SKM-1 (cell line): ENCODE results near the gene KCNH2.
"Not testable (repeated sequence)": the region's sequence is repeated elsewhere in the genome, so short reads cannot be mapped to it uniquely, and the experiment has no call there.

Experiments
- DNase-seq: peaks from one replicate; lab custom pipeline; 2025; ENCODE audit not compliant: unreplicated experiment; lab: John Stamatoyannopoulos, UW

Gene KCNH2

DNA sequence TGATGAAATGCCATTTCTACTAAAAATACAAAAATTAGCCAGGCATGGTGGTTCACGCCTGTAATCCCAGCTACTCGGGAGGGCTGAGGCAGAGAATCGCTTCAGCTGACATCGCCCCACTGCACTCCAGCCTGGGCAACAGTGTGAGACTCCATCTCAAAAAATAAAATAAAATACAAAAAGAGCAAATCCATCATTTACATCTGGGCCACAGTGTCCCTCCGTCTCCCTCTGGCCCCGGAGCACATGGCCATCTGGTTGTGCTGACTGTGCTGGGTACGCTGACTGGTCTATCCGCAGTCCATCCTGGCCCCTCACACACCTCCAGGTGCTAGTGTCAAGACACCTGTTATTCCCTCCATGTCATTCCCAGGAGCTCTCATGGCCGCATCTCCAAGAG, 42.1 kb downstream of the KCNH2 start:
- no peak for DNase-seq

DNA sequence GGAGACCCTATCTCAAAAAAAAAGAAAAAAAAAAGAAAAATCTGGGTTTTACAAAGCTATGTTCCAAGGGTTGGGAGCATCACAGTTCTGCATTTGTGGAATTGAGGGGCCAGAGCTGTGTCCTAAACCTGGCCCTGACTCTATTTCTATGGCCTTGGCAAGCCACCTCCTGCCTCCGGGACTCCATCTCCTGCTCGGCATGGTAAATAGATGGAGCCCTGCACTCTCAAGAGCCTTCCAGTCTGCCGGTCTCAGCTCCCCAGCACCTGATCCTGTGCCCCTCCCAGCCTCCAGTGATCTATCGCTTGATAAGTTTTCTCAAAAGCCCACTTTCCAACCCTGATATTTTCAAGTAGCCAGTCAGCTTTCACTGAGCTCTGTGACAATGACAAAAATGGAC, 43.0 kb downstream of the KCNH2 start:
- DNase-seq, result no peak

DNA sequence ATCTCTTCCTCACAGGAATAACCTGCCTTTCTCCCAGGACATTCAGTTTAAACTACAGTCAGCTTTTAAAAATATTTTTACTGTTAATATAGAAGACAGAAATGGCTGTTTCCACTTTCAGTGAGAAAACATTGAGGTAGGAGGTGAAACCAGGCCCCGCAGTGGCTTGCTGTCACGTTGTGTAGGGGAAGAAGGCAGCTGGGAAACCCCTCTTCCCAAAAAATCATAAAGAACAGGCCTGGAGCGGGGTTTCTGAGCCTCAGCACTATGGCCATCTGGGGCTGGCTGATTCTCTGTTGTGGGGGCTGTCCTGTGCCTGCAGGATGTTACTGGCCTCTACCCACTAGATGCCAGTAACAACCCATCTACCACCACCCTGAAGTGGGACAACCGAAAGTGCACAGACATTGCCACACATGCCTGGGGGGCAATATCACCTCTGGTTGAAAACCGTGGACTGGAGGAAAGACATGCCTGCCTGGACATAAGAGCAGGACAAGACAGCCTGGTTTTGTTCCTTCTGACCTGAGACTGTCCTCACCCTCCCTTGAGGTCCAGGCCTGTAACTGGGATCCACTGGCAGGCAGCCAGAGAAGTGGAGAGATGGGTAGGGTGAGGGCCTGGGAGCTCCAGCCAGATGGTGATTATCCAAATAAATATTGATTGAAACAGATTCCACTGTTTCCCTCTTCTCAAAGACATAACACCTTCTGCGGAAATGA, 43.9 kb downstream of the KCNH2 start:
- DNase-seq, result no peak

DNA sequence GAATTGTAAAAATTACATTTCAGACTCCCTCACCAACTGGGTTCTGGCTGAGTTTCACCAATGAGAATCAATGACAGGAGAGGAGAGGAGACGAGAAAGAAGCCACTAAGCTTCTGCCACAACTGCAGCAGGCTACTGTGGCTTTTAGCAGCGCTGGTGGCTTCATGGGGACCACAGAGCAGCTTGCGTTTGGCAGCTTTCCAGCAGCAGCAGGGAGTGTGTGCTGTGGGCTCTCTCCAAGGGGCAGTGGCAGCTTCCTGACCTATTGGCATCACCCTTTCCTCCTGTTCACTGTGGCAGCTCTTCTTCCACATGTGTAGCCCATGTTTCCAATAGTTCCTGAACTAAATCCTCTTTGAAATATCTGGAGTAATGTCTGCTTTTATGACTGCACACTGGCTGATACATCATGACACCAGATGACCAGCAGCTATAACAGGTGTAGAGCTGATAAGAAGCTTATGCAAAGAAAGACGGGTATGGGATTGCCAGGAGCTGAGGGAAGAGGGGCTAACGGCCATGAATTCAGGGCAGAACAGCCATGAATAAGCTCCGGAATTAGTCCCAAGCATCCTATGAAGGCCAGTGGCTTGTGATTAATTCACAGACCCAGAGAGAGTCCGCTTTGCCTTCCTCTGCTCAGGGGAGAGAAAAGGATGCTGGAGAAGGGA, 46.8 kb downstream of the KCNH2 start:
- no peak for DNase-seq

DNA sequence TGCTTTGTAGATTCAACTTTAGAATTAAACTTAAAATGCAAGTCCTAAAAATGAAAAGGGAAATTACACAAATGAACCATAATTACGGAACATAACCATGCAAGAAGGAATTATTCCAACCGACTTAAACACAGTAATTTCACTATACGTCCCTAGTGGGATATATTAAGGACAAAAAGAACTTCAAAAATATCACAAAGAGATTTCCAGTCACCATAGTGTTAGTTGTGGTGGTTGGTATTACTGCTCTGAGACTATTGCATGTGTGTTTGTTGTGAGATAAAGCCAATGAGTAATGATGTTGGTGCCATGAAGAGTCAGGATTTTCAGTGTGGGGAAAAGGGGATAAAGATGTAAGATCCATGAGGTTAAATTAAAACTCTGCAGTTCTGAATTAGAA, 49.6 kb downstream of the KCNH2 start:
- DNase-seq, result no peak

DNA sequence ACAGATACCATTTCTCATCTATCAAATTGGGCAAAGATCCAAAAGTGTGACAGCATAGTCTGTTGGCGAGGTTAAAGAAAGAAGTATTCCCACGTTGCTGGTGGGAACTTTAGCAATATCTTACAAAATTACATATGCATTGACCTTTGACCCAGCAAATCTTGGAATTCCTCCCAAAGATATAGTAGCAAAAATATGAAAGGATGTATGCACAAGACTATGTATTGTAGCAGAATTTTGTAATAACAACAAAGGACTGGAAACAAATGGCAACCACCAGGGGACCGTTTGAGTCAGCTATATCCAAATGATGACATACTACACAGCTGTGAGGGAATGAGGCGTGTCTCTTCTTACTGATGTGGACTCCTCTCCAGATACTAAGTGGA, 50.2 kb downstream of the KCNH2 start:
- no peak for DNase-seq

DNA sequence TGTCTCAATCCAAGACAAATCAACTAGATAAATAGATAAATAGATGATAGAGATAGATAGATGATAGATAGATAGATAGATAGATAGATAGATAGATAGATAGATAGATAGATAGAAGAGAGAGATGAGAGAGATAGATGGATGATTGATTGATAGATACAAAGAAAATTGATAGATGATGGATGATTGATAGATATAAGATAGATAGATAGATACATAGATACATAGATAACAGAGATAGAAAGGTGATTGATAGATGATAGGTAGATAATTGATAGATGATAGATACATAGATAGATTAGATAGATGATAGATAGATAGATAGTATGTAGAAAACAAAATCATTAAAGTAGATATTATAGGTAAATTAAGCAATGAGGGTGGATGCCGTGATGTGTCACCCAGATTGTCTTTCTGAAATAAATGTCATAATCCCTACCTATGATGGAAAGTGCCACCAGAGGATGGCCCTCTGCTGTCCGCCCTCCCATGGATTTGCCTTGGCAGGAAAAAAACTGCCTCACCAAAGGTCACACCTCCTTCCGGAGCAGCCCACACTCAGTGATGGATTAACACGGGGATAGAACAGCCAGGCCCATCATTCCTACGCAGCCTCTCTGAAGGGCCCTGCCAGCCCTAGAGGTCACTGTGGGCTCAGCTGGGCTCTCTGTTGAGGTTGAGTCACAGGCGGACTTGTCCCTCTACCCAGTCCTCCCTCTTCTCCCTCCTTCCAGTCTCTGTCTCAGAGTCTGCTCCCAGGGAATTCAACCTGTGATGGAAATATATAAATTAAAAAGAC, 50.8 kb downstream of the KCNH2 start:
- no peak for DNase-seq

DNA sequence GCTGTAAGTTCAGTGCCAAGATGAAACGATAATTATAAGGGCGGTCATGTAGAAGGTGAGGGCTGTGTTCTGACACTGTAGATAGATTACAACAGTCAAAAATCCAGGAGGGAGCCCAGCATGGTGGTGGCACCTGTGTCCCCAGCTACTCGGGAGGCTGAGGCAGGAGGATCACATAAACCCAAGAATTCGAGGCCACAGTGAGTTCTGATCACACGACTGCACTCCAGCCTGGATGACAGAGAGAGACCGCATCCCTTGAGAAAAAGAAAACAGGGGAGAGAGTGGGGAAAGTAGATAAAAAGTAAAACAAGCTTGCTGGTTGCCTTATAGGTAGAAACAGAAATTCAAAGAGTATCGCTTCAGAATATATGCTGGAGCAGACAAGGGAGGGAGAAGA, 52.1 kb downstream of the KCNH2 start:
- no peak for DNase-seq

DNA sequence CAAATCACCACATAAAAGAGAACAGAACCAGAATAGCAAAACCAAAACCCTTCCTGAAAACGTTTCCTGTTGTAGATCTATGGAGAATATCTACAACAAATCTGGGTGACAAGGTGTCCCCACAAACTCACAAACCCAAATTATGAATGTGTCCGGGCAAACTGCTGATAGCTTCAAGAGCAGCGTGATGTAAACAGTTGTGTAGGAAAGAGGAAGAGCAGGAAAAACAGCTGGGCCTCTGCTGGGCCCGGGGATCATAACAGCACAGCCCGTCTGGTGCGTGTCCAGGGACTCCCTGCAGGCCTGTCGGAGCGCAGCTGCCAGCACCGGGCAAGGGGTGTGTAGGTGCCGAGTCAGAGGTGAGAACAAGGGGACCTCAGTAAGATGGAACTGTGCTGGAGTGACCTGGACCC, 53.7 kb downstream of the KCNH2 start:
- DNase-seq, result no peak

DNA sequence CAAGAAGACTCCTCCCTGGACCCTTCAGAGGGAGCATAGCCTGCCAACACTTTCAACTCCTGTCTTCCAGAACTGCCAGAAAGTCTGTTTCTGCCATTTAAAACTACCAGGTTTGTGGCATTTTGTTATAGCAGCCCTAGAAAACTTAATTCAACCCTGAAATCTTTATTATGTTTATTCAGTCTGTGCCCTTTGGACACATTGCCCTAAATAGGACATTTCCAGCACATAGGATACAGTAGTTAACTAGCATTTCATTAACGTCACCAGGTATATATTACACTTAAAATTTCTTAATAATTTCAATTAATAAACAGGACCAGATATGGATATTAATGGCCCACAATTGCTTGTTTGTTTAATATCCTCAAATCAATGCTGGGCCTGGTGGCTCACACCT, 54.3 kb downstream of the KCNH2 start:
- no peak for DNase-seq

DNA sequence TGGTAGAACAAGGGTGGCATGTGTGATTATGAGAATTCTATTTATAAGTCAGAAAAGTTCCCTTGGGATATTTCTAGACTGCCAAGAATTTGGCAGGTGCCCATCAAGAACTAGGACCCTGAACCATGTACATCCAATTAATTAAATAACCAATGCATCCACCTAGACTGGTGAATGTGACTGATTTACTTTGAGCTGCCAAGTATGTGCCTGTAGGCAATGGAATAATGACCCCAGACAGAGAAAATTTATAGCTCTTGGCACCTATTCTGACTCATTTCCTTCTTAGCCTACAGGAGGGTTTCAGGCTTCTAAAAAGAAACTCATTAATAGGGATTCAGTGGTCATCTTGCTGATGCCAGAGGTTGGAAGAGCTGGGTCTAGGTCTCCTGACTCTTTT, 54.9 kb downstream of the KCNH2 start:
- no peak for DNase-seq

DNA sequence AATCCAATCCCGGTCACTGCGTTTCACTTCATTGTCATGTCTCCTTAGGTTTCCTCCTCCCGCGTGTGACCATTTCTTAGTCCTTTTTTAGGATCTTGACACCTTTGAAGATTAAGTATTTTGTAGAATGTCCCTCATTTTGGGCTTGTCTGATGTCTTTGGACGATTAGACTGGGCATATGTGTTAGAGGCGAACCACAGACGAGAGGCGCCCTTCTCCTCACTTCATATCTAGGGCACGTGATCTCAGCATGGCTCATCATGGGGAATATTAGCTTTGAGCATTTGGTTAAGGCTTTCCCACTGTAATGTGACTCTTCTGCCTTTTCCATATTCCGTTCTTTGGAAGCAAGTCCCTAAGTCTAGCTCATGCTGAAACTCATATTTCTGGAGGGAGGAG, 59.0 kb downstream of the KCNH2 start:
- no peak for DNase-seq

DNA sequence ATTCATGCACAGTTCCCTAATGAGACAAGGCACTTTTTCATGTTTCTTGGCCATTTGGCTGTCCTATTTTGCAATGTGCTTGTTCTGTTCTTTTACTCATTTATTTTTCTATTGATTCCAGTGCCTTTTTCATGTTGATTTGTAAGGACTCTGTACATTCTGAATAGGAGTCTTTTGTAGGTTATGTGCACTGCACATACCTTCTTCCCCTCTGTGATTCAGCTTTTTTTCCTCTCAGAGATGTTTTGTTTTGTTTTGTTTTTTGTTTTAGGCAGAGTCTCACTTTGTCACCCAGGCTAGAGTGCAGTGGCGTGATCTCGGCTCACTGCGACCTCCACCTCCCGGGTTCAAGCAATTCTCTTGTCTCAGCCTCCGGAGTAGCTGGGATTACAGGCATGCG, 59.7 kb downstream of the KCNH2 start:
- no peak for DNase-seq

DNA sequence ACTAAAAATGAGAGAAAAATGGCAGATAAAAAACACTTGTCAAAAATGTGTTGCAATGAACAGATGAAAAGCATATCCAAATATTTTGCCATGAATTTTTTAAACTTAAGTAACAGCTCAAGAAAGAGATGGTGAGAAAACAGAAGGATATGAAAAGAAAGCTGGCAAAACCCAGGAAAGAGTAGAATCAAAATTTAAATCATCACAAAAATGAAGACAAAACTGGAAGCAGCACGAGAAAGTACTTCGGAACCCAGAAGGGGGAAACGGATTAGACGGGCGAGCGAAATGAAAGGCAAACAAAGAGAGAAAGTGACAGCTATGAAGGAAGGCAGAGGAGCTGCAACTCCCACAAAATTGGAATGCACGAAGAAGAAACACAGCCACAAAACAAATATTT, 60.2 kb downstream of the KCNH2 start:
- DNase-seq, result no peak

DNA sequence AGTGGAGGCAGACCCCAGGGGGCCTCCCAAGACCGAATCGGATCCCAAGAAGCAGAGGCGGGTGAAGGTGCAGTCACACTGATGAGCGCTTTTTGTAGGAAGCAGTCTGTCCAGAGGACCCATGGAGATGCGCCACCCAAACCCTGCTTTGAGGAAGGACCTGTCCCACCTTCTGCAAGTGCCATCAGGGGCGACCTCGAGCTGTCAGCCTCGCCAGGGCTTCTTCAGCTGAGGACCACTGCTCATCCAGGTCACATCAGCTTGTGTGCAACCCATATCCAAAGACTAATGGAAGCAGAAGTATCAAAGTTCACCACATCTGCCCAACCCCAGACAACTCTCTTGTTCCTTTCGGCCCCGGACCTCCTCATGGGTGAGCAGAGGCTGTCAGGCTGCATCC, 61.5 kb downstream of the KCNH2 start:
- no peak for DNase-seq

DNA sequence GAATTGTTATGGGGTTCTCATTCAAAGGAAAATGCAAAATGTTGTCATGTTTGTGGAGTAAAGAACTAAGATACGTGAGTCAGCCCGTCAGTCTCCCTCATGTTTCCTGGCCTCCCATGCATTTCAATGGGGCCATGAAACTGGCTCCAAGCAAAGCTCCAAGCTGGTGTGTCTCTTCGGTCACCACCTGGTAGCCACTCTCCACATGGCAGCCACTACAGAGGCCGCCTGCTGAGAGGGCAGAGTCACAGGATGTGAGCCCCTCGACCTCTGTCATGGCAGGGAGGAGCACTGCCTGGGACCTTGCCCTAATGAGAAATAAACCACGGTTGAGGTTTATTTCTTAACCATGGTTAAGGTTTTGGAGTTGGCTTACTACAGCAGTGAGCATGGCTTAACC, 63.2 kb downstream of the KCNH2 start:
- no peak for DNase-seq

DNA sequence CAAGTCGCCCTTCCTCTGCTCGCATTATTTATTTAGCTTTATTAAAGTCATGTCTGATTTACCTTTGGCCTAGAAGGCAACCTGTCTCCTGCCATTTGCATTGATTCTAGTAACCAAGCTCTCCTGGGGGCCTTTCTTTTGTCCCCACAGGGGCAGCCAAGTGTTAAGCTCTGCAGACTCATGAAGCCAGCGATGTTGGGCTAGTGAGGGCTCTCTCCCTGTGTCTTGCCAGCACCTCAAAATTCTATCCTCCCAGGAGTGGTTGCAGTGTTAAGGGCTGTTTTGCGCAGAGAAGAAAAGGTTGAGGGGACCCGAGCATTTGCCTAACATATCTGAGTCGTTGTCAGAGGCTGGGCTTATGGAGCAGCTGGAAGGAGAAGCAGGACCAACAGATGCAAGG, 63.9 kb downstream of the KCNH2 start:
- DNase-seq, result no peak

DNA sequence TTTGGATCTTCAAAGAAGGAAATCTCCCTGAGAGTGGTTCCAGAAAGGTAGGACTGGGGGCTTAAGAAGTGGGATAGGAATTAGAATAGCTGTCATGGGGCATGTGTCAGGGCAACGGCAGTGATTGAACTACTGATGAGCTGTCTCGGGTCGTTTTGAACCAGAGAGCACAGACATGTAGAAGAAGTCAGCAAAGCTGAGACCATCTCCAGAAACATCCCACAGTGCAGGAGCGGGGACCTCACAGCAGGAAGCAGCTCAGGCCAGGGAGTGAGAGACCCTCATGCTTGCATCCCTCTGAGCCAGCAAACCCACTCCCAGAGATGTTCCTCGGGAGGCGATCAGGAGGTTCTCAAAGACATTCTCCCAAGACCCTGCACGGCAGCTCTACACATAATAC, 65.7 kb downstream of the KCNH2 start:
- no peak for DNase-seq

DNA sequence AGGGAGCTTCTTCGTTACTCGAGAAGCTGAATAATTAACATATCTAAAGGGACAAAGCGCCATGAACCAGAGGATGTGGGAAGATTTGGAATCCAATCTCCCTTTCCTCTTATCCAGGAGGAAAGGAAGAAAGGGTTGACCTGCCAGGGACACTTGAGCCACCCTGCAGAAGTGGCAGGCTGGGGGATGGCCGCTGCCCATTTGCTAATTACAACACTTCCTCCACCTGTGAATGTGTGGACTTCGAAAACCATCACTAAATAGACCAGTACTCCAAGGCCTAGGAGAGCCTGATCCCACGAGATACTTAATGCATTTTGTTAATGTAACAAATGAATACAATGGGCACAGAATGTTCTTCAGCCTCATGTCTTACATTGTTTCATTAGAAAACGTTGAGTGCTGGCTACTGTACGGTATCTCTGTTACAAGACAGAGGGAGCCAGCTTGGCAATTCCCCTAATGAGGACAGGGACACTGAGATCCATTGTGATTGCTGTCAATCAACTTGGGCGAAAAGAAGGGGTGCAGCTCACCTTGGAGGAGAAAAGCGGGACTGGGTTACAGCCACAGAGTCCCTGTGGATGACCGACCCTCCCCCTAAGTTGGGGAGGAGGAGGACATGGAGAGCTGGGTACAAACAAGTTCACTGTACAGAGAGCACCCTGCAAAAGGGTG, 66.4 kb downstream of the KCNH2 start:
- no peak for DNase-seq

DNA sequence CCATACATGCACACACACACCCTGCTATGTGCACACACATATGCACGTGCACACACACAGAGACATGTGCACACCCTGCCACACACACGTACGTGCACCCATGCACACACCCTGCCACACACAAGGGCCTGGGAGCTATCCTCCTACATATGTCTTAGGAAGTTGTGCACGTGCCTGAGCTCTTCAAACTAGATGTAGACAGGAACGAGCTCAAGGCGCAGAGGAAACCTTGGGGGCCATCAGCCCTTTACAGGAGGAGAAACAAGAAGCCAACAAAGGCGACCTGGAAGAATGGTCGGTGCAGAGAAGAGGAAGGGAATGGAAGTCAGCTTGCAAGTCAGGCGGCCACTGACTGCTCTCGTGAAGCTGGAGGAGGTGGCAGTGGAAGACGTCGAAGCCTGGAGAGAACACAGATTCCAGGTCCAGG, 67.1 kb downstream of the KCNH2 start:
- DNase-seq, result no peak

DNA sequence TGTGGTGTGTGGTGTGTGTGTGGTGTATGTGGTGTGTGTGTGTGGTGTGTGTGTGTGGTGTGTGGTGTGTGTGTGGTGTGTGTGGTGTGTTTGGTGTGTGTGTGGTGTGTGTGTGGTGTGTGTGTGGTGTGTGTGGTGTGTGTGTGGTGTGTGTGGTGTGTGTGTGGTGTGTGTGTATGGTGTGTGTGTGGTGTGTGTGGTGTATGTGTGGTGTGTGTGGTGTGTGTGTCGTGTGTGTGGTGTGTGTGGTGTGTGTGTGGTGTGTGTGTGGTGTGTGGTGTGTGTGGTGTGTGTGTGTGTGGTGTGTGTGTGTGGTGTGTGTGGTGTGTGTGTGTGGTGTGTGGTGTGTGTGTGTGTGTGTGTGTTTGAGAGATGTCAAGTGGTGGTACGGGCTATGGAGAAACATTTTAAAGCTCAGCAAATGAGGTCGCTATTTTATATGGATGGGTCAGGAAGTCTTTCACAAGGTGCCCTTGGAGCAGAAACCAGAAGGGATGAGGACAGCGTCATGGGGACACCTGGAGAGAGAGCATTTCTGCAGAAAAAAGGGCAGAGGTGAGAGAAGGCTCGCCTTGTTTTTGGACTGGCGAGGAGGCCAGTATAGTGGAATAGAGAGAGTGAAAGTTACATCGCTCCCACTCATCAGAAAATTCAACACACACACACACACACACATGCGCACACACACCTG, 67.7 kb downstream of the KCNH2 start:
- not testable (repeated sequence) for DNase-seq
